OCI-LY3 (cell line): ENCODE results near the gene NANS.
A peak's percentile ranks its signal among the peaks of the same experiment; 100 is the strongest.

ENCODE experiments used
- H2AFZ ChIP-seq: fragments of 200-600, 300-600 bp; shearing (Covaris generic); 2 replicates; pipeline ENCODE4 v1.6.0; 2014; ENCODE audit warnings: antibody characterized with exemption, low read depth, low read length
- H3K27ac ChIP-seq: fragments of 200-600, 300-600 bp; sonication (generic); 2 replicates; pipeline ENCODE4 v1.5.1; 2014; ENCODE audit warnings: mild to moderate bottlenecking, low read length, moderate library complexity, mixed read lengths
- H3K27me3 ChIP-seq: fragments of 200-600, 300-600 bp; sonication (generic); 2 replicates; pipeline ENCODE4 v1.6.1; 2014; ENCODE audit warnings: low read depth, low read length, mixed read lengths
- H3K36me3 ChIP-seq: fragments of 200-600, 300-600 bp; sonication (generic); replicated peaks from 2 replicates; pipeline ENCODE3; 2014; ENCODE audit warnings: low read depth, low read length, mixed read lengths
- H3K4me1 ChIP-seq: fragments of 300-600, 200-600 bp; sonication (generic); 2 replicates; pipeline ENCODE4 v1.6.1; 2014; ENCODE audit warnings: low read length, mixed read lengths
- H3K4me2 ChIP-seq: fragments of 200-600, 300-600 bp; sonication (generic); 2 replicates; pipeline ENCODE4 v1.6.1; 2014; ENCODE audit warnings: low read length, mixed read lengths
- H3K4me3 ChIP-seq: fragments of 300-600, 200-600 bp; sonication (generic); 2 replicates; pipeline ENCODE4 v1.5.1; 2014; ENCODE audit warnings: antibody characterized with exemption, mild to moderate bottlenecking, low read length, moderate library complexity
- H3K79me2 ChIP-seq: fragments of 300-600, 200-600 bp; shearing (Covaris generic); 2 replicates; pipeline ENCODE4 v1.6.1; 2014; ENCODE audit warnings: mild to moderate bottlenecking, low read length, mixed read lengths
- H3K9ac ChIP-seq: fragments of 300-600, 200-600 bp; shearing (Covaris generic); 2 replicates; pipeline ENCODE4 v1.6.0; 2014; ENCODE audit warnings: mild to moderate bottlenecking, low read length, moderate library complexity
- H3K9me3 ChIP-seq: fragments of 200-600, 300-600 bp; shearing (Covaris generic); 2 replicates; pipeline ENCODE4 v1.6.1; 2014; ENCODE audit warnings: low read length, mixed read lengths; ENCODE audit not compliant: insufficient read depth
- H4K20me1 ChIP-seq: fragments of 200-600, 300-600 bp; sonication (generic); 2 replicates; pipeline ENCODE4 v1.6.1; 2016; ENCODE audit warnings: low read length, mixed read lengths; ENCODE audit not compliant: insufficient read depth
- CTCF ChIP-seq: fragments of 200-600, 300-600 bp; sonication (generic); IDR thresholded peaks from 2 replicates; pipeline ENCODE4 v1.5.1; 2014; ENCODE audit warnings: antibody characterized with exemption, low read length, low read depth
- EZH2phosphoT487 ChIP-seq: fragments of 200-600 bp; shearing (Covaris generic); IDR thresholded peaks from 2 replicates; pipeline ENCODE4 v1.6.1; 2018; ENCODE audit warnings: antibody characterized with exemption, mixed run types, low read depth

Gene NANS

GRCh38 chr9:98117984-98118639 is 61.6 kb downstream of the NANS start:
- Histone ChIP-seq H3K4me2 (peak overlapping the region; percentile 93), H3K27ac (peak overlapping the region; percentile 11), H2AFZ (peak overlapping the region; percentile 96), H3K9ac (peak overlapping the region; percentile 67), H3K36me3 (no peaks in the 10 kb centered on the region), H3K9me3 (no peaks in the 10 kb centered on the region), H3K4me1 (peaks cover 14% of the 10 kb centered on the region; the same call in 1 of the 2 replicates), H3K27me3 (no peaks in the 10 kb centered on the region), H4K20me1 (no peaks in the 10 kb centered on the region), H3K79me2 (no peaks in the 10 kb centered on the region), H3K4me3 (peak overlapping the region; percentile 93)
- TF ChIP-seq CTCF = peak; percentile 54
- no peak for TF ChIP-seq EZH2phosphoT487

- Histone ChIP-seq H3K27me3 (no peaks in the 10 kb centered on the region), H4K20me1 (no peaks in the 10 kb centered on the region), H3K79me2 (no peaks in the 10 kb centered on the region), H3K9me3 (no peaks in the 10 kb centered on the region), H3K27ac (peak within 1 kb of the TSS; percentile 11), H3K4me2 (peak within 1 kb of the TSS; percentile 93), H3K4me1 (peaks cover 14% of the 10 kb centered on the region; the same call in 1 of the 2 replicates), H3K4me3 (peak within 1 kb of the TSS; percentile 93), H3K36me3 (no peaks in the 10 kb centered on the region), H2AFZ (peak within 1 kb of the TSS; percentile 96), H3K9ac (peak within 1 kb of the TSS; percentile 67)
- TF ChIP-seq EZH2phosphoT487 = no peak
- TF ChIP-seq CTCF = peak; percentile 20; the same call in 1 of the 2 replicates
Measured at GRCh38 chr9:98118640-98119601, 62.4 kb downstream of the NANS start, which contains the start of gene TRIM14. Gene TRIM14, minus strand, starts transcription at chr9:98119222. Its CDS starts 34 bp downstream, at chr9:98119188.

- H3K36me3 ChIP-seq = no peaks in the 10 kb centered on the region
Measured at GRCh38 chr9:98120476-98120875, 63.9 kb downstream of the NANS start.

More at GRCh38 chr9:98120476-98120875, 63.9 kb downstream of the NANS start:
- peaks cover 14% of the 10 kb centered on the region; the same call in 1 of the 2 replicates for H3K4me1 ChIP-seq
- no peak overlapping the region for H3K4me3 ChIP-seq
- no peaks in the 10 kb centered on the region for H3K27me3 ChIP-seq
- H3K9ac ChIP-seq = no peak overlapping the region
- no peak overlapping the region for H3K4me2 ChIP-seq
- H3K9me3 ChIP-seq = no peaks in the 10 kb centered on the region
- H4K20me1 ChIP-seq = no peaks in the 10 kb centered on the region
- no peak for TF ChIP-seq CTCF
- TF ChIP-seq EZH2phosphoT487 = no peak
- H2AFZ ChIP-seq = no peak overlapping the region
- no peaks in the 10 kb centered on the region for H3K79me2 ChIP-seq
- no peak overlapping the region for H3K27ac ChIP-seq
